DMS114 treated with DMSO at 0.1 percent for 48 hours (cell line): ENCODE measurements around the gene GABBR2.

Experiments used
- DNase-seq: peaks from one replicate; lab custom pipeline; 2025; ENCODE audit not compliant: unreplicated experiment; lab: John Stamatoyannopoulos, UW

Gene GABBR2

GRCh38 chr9:98329904-98330303 is 378.8 kb downstream of the GABBR2 start:
- no peak for DNase-seq

DNA sequence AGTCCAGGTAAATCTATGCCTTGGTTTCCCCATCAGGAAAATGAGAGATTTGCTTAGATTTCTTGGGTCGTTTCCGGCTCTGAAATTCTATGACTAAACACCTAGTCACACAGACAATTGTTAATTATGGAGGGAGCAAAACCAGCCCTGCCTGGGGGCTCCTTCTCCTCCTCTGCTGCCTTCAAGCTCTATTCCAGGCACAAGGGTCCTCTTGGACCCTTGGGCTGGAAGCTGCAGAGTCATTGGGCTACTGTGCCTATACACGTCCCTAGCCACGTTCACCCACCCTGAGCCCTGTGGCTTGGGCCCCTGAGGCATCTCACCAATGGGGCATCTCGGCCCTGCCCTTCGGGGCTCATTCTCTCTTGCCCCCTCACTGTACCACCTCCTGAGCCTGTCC is 379.5 kb downstream of the GABBR2 start:
- DNase-seq, result no peak

- DNase-seq, result no peak
These were observed 380.0 kb downstream of the GABBR2 start for GRCh38 chr9:98328770-98329169.

DNA sequence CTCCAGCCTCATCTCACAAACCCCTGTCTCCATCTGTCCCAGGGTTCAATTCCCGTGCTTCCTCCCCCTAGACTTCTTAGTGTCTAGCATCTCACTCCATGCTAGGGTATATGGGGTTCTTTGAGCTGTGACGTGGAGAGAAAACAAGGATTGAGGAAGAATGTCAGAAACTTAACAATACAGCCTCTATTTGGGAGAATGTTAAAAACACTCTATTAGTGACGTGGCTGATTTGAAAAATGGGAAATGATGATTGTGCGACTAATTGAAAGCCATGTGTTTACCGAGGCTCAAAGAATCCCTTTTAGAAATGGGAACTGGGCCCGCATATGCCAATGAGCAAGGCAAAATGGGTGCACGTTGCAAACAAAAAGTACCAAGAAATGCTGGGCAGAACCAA is 380.6 kb downstream of the GABBR2 start:
- no peak for DNase-seq

DNA sequence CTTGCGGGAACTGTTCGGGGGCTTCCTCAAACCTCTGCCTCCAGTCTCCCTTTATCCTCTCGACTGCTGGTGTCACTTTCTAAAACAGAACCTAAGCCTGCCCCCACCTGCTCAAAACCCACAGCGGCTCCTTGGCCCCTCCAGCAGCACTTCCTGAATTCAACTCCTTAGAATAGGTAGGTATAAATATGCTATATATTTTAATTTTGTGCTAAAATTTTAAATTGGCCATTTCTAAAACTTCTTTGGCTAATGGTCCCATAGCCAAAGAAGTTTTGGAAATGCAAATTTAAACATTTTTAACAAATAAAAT is 381.5 kb downstream of the GABBR2 start:
- DNase-seq, result no peak

- DNase-seq, result no peak
These were observed 382.1 kb downstream of the GABBR2 start for GRCh38 chr9:98326459-98327248.

- DNase-seq, result no peak
These were observed 383.9 kb downstream of the GABBR2 start for GRCh38 chr9:98324801-98325200.

GRCh38 chr9:98323831-98324135 is 385.0 kb downstream of the GABBR2 start:
- DNase-seq, result no peak

DNA sequence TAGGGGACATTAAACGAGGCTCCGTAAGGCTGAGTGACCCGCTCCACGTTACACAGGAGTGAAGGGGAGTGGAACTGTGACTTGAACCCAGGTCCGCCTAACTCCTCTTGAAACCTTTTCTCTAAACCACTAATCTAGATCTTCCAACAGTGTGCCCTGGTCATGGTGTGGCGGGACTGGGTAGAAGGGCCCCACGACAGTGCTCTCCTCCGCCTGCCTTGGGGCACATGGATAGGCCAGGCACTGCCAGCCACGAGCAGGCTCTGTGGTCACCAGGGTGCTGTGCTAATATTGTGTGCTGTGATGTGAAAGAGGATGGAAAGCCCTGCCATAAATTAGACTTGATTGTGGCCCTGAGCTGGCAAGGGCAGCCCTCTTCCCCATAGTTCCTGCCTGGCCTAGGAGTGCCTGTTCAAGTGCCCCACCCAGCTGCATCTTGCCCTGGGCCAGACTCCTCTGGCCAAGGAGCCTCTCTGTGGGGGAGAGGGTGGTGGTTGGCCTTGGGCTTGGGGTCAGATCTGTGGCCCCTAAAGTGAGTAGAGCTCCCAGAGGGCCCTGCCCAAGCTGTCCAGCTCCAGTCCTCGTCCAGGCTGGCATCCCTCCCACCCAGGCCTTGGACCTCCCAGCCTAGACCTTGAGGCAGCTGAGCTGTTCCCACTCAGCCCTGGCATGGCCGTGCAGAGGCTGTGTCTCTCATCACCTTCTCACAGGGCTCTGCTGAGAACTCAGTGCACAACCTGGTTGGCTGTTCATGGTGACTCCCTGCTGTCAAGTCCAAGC is 385.5 kb downstream of the GABBR2 start:
- DNase-seq, result no peak

DNA sequence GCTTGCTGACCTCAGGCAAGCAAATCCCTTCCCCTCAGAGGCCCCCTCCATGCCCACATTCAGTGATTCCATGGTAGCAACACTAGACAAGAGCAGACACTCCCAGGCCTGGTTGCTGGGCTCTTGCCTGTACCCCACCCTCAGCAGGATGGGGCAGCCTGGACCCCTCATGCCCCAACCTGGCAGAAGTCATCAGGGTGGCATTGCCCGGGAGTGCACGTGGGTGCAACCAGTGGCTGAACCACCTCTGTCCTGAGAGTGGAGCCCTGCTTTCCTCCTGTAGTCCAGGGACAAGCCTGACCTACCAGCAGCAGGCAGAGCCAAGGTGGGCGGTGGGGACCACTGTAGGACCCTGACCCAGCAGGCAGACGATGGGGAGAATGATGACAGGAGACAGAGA is 387.5 kb downstream of the GABBR2 start:
- DNase-seq, result no peak

- DNase-seq, result no peak
These were observed 389.8 kb downstream of the GABBR2 start for GRCh38 chr9:98318834-98319478.

DNA sequence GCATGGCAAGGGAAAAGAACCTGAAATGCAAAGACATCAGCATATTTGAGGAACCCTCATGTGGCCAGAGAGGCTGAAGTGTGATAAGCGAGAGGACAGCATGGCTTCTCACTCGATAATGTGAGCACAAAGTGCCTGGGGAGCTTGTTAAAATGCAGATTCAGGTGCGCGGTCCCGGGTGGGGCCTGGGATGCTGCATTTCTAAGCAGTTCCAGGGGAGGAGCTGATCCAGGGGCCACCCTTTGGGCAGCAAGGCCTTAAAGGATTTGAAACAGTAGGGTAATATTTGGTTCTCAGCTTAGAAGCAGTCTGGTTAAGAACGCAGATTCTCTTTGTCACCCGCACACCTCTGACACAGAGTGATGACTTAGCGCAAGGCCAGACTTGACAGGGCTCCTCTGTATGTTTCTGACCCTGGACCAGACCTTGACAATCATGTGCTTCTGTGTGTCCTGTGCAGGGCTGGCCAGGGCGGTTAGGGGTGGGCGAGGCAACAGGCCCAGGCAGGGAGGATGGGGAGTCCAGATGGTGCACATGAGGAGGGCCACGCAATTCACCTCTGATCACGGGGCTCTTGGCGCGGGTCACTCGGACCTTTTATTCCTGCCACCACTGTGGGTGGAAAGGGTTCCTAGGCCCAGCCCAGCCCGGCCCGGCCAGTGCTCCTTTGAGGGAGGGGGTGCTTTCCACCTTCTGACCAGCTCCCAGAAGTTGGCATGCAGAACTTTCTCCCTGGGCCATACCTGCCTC is 390.5 kb downstream of the GABBR2 start:
- no peak for DNase-seq

DNA sequence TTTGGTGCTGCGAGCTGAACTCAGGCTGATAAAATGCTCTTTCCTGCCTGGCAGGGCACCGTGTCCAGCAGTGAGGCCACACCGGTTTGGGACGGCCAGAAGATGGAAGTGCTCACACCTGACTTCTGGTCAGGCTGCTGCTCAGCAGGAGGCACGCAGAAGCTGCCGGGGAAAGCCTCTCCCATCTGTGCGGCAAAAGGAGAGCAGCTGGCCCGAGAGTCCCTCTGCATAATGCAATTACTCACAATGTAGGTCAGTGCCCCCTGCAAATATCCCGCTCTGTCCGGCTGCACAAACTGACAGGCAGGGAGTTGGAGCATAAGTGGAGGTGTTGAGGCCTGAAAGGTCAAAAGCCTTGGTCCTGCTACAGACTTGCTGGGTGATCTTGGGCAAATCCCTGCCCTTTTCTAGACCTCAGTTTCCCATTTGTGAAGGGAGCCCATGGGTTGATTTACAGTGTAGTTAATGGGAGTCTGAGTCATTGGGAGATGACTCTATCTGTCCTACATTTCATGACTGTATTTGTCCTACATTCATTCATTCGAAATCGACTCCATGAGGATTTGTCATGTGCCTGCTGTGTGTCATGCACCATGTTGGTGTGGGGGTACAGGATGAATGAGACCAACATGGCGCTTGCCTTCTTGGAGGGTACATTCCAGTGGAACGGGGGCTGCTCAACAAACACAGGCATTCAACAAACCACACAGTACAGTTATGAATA is 391.4 kb downstream of the GABBR2 start:
- DNase-seq, result no peak

GRCh38 chr9:98316445-98317133 is 392.1 kb downstream of the GABBR2 start:
- DNase-seq, result no peak

DNA sequence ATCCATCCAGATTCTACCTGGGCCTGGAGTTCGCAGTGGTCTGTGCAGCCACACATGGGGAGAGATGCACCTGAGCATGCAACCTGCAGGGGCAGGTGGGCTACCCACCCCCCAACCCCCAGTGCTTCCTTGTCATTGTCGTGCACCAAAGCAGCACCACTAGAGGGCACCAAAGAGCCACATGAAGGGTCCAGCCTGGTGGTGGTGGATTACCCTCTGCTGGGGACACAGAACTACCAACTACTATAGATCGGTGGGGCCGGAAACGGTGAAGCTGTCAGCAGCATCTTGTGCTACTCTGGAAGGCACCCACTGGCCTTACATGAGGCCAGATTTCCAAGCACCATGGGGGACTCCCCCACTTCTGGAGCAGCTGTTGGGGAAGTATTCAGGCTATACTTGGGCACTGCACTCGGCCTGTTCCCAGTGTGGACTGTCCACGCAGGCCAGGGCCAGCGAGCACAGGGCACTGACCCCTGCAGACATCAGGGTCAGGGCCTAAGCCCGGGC is 393.1 kb downstream of the GABBR2 start:
- peak; percentile 44 for DNase-seq

DNA sequence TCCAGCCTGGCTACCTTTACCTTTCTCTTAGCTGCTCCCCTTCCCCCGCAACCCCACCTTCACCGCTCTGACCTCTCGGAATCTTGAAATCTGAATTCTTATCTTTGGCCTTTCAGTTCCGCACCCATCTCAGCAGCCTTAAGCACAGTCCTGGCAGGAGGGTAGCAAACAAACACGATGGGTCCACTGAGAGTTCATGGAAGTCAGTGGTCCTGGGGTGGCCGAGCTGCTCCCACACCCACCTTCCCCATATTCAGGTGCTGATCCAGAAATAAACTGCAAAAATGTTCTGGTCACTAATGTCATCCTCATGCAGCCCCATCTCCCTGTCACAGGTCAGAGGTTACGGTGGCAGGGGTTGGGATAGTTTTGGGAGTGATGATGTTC is 393.7 kb downstream of the GABBR2 start:
- no peak for DNase-seq

DNA sequence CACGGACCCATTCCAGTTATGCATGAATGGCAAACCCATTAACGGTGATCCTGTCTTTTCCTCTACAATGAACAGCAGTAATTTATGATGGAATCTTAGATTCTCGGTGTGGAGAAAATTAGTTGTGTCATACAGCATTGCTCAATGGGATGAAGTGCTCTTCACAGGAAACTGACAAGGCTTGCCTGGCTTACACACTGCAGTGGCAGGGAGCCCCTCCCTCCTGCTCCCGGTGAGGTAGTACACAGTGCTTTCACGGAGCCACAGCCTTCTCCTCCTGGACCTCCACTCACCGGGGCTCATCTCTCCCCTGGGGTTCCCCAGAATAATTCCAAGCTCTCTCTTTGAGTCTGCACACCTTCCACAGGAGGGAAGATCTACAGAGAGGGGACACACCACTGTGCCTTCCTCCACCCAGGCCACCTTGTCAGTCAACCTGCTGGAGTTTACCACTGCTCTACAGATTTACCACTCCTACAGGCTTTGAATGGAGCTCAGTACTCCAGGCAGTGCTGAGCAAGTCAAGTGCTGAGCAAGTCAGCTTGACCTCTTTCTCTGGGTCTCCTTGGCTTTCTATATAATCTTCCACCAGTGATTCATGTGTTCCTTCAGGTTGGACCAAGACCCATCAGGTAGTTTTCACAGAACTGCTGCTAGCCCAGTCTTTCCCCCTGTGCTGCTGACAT is 394.2 kb downstream of the GABBR2 start:
- DNase-seq, result no peak

- no peak for DNase-seq
These were observed 396.4 kb downstream of the GABBR2 start for GRCh38 chr9:98312365-98312764.

DNA sequence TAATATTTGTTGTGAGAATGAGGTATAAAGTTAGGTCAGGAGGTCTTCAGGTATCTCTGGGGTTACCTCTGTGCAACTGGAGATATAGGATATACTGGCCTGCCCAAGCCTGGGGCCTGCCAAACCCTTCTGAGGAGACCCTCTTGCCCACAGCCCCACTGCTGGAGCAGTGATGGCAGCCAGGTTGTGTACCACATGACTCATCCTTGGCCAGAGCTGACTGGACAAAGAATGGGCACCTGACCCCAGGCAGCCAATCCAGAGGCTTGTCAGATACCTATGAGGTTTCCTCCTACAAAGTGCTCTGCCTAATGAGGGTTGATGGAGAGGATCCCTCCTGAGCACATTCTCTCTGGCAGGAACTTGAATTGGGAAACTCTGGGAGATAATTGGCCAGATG is 397.2 kb downstream of the GABBR2 start:
- no peak for DNase-seq
